ENCODE results near the gene ABI2. TPM values are rescaled to one million over a fixed set of nuclear protein-coding genes. Genes with fewer than 3 reads are reported as not detected.
A peak's percentile ranks its signal among the peaks of the same experiment; 100 is the strongest.

Gene ABI2
- total RNA-seq, 2 experiments from 2014 or later, result 33.5 to 35.3 TPM

DNA sequence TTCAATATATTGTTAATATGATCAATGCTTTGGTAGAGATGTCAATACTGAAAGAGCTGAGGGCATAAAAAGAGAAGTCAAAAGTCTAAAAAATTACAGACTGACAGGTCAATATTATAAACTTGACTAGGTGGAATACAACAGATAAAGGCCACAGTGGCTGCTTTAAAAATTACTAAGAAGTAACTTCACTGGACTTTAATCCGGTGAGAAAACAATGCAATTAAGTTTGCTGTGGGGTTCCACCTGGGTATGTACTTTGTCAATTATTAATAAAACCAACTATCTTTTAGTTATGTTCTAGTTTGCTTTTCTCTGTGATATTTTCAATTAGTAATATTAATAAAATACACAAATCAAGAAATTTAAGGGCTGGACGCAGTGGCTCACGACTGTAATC lies 162.2 kb downstream of the ABI2 start:
- Mint-ChIP-seq H3K36me3 (ENCODE audit: low read depth) (no peaks in the 10 kb centered on the region), H3K9me3 (no peaks in the 10 kb centered on the region), H3K4me3 (no peak overlapping the region), H3K27me3 (no peaks in the 10 kb centered on the region), H3K27ac (no peak overlapping the region), H3K4me1 (ENCODE audit: low read depth) (peaks cover 14% of the 10 kb centered on the region)
- ATAC-seq (no peak), DNase-seq (no peak)
- ChIA-PET POLR2A (no interaction called here), CTCF (interaction anchor here (1.4 to 1.5 kb wide), 2 partner anchors 185 to 325 kb away, joined by 3 read pairs; no protein-coding TSS in a partner anchor)
- intact Hi-C loops (cut with micrococcal nuclease), result loop anchor here (10.0 kb wide), 1 partner anchor 224 kb away; no protein-coding TSS in a partner anchor
- TF ChIP-seq, protein P1, sequence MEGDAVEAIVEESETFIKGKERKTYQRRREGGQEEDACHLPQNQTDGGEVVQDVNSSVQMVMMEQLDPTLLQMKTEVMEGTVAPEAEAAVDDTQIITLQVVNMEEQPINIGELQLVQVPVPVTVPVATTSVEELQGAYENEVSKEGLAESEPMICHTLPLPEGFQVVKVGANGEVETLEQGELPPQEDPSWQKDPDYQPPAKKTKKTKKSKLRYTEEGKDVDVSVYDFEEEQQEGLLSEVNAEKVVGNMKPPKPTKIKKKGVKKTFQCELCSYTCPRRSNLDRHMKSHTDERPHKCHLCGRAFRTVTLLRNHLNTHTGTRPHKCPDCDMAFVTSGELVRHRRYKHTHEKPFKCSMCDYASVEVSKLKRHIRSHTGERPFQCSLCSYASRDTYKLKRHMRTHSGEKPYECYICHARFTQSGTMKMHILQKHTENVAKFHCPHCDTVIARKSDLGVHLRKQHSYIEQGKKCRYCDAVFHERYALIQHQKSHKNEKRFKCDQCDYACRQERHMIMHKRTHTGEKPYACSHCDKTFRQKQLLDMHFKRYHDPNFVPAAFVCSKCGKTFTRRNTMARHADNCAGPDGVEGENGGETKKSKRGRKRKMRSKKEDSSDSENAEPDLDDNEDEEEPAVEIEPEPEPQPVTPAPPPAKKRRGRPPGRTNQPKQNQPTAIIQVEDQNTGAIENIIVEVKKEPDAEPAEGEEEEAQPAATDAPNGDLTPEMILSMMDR (IDR thresholded peaks at IDR 0.05), result no peak

DNA sequence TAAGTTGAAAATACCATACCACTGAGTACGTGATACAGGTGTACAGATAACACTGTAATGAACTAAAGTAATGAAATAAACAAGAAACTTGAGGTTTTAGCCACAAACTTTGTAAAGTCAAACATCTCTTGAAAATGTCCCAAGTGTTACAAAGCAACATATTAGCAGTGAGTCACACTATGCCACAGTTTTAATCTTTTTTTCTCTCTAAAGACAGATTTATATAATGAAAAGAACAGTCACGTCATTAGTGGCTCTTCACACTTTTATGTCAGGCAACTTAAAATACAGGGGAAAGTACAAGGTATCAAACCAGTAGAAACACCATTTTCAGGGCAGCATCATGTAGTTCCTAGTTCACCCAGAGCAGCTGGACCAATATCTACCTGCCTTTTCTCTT lies 164.8 kb downstream of the ABI2 start:
- Mint-ChIP-seq H3K4me1 (ENCODE audit: low read depth) (peaks cover 14% of the 10 kb centered on the region), H3K36me3 (ENCODE audit: low read depth) (no peaks in the 10 kb centered on the region), H3K27me3 (no peaks in the 10 kb centered on the region), H3K27ac (peak overlapping the region; percentile 34), H3K9me3 (no peaks in the 10 kb centered on the region), H3K4me3 (no peak overlapping the region)
- TF ChIP-seq, protein P1 (IDR thresholded peaks at IDR 0.05), result no peak
- DNase-seq (no peak), ATAC-seq (peak; percentile 80)
- ChIA-PET CTCF (interaction anchor here (1.9 kb wide), 1 partner anchor 323 kb away, joined by 6 read pairs; no protein-coding TSS in a partner anchor), POLR2A (interaction anchor here (0.8 to 1.1 kb wide), 2 partner anchors 216 to 351 kb away, joined by 3 read pairs; no protein-coding TSS in a partner anchor)
- intact Hi-C loops (cut with micrococcal nuclease), result loop anchor here (10.0 kb wide), 1 partner anchor 222 kb away; no protein-coding TSS in a partner anchor

Other genes with a start within 250 kb of the ABI2 start
- 10 to 100 TPM; 13.8 to 14.3 TPM for gene CYP20A1, start 89.4 kb upstream of the ABI2 start, total RNA-seq
- 1 to 10 TPM; 1.5 to 1.9 TPM for gene RAPH1, start 206.9 kb downstream of the ABI2 start, total RNA-seq